ENCODE results near the gene GRIK4.

The GRIK4 gene

DNA sequence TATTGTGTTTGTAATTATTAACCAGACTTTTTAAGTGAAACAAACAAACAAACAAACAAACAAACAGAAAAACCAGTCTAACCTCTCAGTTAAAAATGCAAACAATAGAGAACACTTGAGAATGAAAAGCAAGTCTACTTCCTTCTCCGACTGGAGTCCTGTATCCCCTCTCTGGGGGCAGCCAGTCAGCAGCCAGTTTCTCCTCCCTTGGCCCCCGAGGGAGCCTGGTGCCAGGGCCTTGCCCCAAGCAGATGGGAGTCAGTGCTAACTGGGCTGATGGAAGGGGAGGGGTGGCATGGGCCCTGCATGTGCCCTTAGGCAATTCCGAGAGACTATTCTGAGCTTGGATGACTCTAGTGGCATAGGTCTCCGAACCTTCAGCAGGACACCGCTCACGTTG is 137.2 kb downstream of the GRIK4 start:
- Histone ChIP-seq H3K36me3 (ENCODE audit: low read depth) (no peaks in the 10 kb centered on the region), H3K9me3 (ENCODE audit: severe bottlenecking) (no peaks in the 10 kb centered on the region), H3K27ac (ENCODE audit: poor library complexity, severe bottlenecking) (no peak overlapping the region), H3K4me1 (ENCODE audit: insufficient read depth, poor library complexity, severe bottlenecking) (no peaks in the 10 kb centered on the region), H3K27me3 (ENCODE audit: insufficient read depth, poor library complexity, severe bottlenecking) (no peaks in the 10 kb centered on the region), H3K4me3 (ENCODE audit: severe bottlenecking) (no peak overlapping the region)
- DNase-seq (ENCODE audit: low spot score) (no peak), ATAC-seq (ENCODE audit: low read depth) (no peak)
- TF ChIP-seq, protein P1, sequence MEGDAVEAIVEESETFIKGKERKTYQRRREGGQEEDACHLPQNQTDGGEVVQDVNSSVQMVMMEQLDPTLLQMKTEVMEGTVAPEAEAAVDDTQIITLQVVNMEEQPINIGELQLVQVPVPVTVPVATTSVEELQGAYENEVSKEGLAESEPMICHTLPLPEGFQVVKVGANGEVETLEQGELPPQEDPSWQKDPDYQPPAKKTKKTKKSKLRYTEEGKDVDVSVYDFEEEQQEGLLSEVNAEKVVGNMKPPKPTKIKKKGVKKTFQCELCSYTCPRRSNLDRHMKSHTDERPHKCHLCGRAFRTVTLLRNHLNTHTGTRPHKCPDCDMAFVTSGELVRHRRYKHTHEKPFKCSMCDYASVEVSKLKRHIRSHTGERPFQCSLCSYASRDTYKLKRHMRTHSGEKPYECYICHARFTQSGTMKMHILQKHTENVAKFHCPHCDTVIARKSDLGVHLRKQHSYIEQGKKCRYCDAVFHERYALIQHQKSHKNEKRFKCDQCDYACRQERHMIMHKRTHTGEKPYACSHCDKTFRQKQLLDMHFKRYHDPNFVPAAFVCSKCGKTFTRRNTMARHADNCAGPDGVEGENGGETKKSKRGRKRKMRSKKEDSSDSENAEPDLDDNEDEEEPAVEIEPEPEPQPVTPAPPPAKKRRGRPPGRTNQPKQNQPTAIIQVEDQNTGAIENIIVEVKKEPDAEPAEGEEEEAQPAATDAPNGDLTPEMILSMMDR (IDR thresholded peaks at IDR 0.05; ENCODE audit: poor library complexity, severe bottlenecking): no peak

DNA sequence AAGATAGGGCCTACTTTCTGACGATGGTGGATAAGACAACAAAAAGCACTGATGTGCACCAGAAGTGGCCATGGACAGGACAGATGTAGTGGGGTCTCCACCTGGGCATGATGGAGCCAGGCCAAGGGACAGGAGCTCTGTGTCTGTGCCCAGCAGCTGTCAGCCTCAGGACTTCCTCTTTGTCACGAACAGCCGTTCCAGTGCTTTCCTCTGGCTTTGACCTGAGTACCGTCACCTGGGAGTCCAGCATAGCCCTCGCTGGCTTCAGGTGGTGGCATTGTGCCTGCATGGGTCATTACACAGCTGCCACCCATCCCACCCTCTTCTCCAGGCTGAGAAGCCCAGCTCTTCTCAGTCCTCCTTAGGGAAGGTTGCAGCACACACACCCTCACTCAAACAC is 137.8 kb downstream of the GRIK4 start:
- no peak overlapping the region for H3K27ac ChIP-seq (ENCODE audit: poor library complexity, severe bottlenecking)

DNA sequence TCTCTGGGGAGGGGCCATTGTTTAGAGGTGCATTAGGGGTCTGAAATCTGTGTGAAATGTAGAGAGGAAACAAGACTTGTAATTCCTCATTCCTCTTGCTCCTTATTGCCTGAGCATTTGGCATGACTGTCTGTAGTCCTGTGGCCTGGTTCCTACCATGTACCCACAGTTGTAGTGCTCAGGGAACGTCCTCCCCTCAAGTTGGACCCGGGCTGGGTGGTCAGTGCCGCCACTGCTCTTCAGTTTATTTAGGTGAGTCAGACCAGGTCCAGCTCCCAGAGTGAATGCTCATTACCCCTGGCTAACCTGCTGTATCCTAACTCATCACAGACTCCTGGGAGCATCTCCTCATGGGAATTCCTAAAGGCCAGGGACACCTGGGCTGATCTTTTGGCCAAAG is 139.8 kb downstream of the GRIK4 start:
- no peak for DNase-seq (ENCODE audit: low spot score)

More for the DNA sequence above, 137.8 kb downstream of the GRIK4 start:
- TF ChIP-seq, protein P1 (IDR thresholded peaks at IDR 0.05; ENCODE audit: poor library complexity, severe bottlenecking): no peak
- no peaks in the 10 kb centered on the region for H3K4me1 ChIP-seq (ENCODE audit: insufficient read depth, poor library complexity, severe bottlenecking)
- H3K36me3 ChIP-seq (ENCODE audit: low read depth): no peaks in the 10 kb centered on the region
- no peak overlapping the region for H3K4me3 ChIP-seq (ENCODE audit: severe bottlenecking)
- DNase-seq (ENCODE audit: low spot score) (no peak), ATAC-seq (ENCODE audit: low read depth) (no peak)
- no peaks in the 10 kb centered on the region for H3K27me3 ChIP-seq (ENCODE audit: insufficient read depth, poor library complexity, severe bottlenecking)
- H3K9me3 ChIP-seq (ENCODE audit: severe bottlenecking): no peaks in the 10 kb centered on the region

DNA sequence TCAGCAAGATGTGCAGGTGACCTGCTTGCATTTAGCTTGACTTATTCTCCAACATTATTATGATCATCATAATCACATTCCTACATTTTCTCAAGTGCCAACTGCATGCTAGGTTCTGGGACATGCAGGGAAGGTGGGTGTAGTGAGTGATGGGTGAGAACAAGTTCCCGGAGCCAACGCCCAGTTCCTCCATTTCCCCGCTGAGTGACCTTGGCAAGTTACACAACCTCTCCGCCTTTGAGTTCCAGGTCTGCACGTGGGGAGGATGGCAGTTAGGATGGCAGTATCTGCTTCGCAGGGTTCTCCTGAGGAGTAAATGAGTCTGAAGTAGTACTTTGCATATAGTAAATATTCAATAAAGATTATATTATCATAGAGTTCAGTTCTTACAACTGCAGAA is 140.3 kb downstream of the GRIK4 start:
- ATAC-seq (ENCODE audit: low read depth): no peak
- Histone ChIP-seq H3K4me3 (ENCODE audit: severe bottlenecking) (no peak overlapping the region), H3K36me3 (ENCODE audit: low read depth) (no peaks in the 10 kb centered on the region), H3K27me3 (ENCODE audit: insufficient read depth, poor library complexity, severe bottlenecking) (no peaks in the 10 kb centered on the region), H3K4me1 (ENCODE audit: insufficient read depth, poor library complexity, severe bottlenecking) (no peaks in the 10 kb centered on the region), H3K27ac (ENCODE audit: poor library complexity, severe bottlenecking) (no peak overlapping the region), H3K9me3 (ENCODE audit: severe bottlenecking) (no peaks in the 10 kb centered on the region)
- no peak for DNase-seq (ENCODE audit: low spot score)
- TF ChIP-seq, protein P1 (IDR thresholded peaks at IDR 0.05; ENCODE audit: poor library complexity, severe bottlenecking): no peak

More for the DNA sequence above, 139.8 kb downstream of the GRIK4 start:
- H3K36me3 ChIP-seq (ENCODE audit: low read depth): no peaks in the 10 kb centered on the region
- ATAC-seq (ENCODE audit: low read depth): no peak
- H3K4me1 ChIP-seq (ENCODE audit: insufficient read depth, poor library complexity, severe bottlenecking): no peaks in the 10 kb centered on the region
- no peak overlapping the region for H3K27ac ChIP-seq (ENCODE audit: poor library complexity, severe bottlenecking)
- no peak overlapping the region for H3K4me3 ChIP-seq (ENCODE audit: severe bottlenecking)
- no peaks in the 10 kb centered on the region for H3K9me3 ChIP-seq (ENCODE audit: severe bottlenecking)
- TF ChIP-seq, protein P1 (IDR thresholded peaks at IDR 0.05; ENCODE audit: poor library complexity, severe bottlenecking): no peak
- no peaks in the 10 kb centered on the region for H3K27me3 ChIP-seq (ENCODE audit: insufficient read depth, poor library complexity, severe bottlenecking)

DNA sequence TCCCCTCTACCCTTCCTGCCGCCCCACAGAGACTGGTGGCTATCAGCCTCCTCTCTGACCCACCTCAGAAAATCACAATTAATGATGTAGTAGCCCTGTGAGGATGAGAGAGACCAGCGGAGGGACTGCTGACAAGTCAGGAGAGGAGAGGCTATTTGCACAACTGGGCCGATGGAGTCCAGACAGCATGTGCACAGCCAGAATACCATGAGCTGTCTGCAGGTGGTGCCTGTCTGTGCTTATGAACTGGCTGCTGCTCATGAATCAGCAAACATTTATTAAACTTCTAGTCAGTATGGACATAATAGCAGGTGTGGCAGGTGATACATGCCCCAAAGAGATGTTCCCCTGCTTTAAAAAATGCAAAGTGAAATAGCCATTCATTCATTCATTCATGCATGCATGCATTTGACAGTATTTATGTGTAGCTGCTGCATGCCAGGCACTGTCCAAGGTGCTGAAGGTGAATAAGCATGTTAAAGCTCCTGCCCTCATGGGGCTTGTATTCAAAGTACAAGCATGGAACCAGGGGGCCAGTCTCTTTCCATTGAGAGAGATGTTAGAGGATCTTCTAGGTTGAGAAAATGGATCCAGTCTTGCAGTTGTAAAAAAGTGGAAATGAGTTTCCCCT is 141.3 kb downstream of the GRIK4 start:
- TF ChIP-seq, protein P1 (IDR thresholded peaks at IDR 0.05; ENCODE audit: poor library complexity, severe bottlenecking): no peak
- no peaks in the 10 kb centered on the region for H3K27me3 ChIP-seq (ENCODE audit: insufficient read depth, poor library complexity, severe bottlenecking)
- no peaks in the 10 kb centered on the region for H3K4me1 ChIP-seq (ENCODE audit: insufficient read depth, poor library complexity, severe bottlenecking)
- H3K9me3 ChIP-seq (ENCODE audit: severe bottlenecking): no peaks in the 10 kb centered on the region
- no peaks in the 10 kb centered on the region for H3K36me3 ChIP-seq (ENCODE audit: low read depth)
- DNase-seq (ENCODE audit: low spot score): no peak
- no peak for ATAC-seq (ENCODE audit: low read depth)
- no peak overlapping the region for H3K4me3 ChIP-seq (ENCODE audit: severe bottlenecking)
- H3K27ac ChIP-seq (ENCODE audit: poor library complexity, severe bottlenecking): no peak overlapping the region

All from RWPE2 (cell line).